Umbilical cord (tissue), 2 donors: ENCODE data around the gene PCID2. TPM values are rescaled to one million over a fixed set of nuclear protein-coding genes. Genes with fewer than 3 reads are reported as not detected.
"Not testable (repeated sequence)": the region's sequence is repeated elsewhere in the genome, so short reads cannot be mapped to it uniquely, and the experiment has no call there.

Experiments
- DNase-seq: peaks from one replicate; pipeline ENCODE4 v3.0.0-alpha.2; 2015; ENCODE audit warnings: low spot score
- total RNA-seq: library from RNA; depleted of rRNA; stranded (reverse); fragments of >200 nt; gene quantifications from one replicate; pipeline ENCODE4 v1.2.3, GENCODE V29; 2014; ENCODE audit warnings: low replicate concordance; ENCODE audit not compliant: insufficient read depth

PCID2 gene
- 79.9 TPM for total RNA-seq

DNA sequence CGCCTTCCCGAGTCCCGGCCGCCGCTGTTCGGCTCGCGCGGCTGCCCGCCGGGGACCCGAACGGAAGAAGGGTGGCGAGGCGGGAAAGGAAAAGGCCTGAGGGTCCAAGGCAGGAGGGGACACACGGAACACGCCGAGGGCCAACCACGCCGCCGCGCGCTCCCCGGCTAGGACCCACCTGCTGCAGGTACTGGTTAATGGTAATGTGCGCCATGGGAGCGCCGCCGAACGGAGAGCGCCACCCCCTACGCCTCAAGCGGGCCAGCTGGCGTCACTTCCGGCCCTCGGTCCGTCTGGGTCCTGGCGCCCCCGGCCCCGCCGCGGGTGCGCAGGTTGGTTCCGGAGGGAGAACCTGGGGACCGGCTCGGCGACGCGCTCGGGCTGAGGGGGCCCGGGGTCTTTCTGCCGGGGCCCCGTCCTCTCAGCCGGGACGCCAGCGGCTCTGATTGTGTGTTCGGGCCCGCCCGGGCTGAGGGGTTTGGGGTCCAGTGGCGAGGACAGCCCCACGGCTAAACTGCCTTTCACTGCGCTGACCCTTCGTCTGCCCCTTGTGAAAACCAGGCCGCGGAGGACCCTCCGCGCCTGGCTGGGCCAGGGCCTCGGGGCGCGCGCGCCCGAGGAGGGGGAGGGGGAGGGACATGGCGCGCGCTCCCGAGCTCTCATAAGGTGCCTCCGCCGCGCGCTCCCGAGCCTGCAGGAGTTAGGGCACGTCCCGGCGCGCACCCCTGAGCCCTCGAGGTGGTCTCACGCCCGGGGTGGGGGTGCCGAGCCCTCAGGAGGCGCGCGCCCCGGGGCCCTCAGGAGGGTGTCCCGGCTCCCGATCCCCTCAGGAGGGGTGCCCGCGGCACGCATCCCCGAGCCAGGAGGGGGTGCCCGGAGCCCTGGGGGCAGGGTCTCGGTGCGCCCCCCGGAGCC is at the start of gene PCID2:
Gene PCID2 (minus strand): TSS at position 249 of the 915 bp plus-strand sequence. CDS start 35 bp downstream, at position 214.
- peak; percentile 93 for DNase-seq

DNA sequence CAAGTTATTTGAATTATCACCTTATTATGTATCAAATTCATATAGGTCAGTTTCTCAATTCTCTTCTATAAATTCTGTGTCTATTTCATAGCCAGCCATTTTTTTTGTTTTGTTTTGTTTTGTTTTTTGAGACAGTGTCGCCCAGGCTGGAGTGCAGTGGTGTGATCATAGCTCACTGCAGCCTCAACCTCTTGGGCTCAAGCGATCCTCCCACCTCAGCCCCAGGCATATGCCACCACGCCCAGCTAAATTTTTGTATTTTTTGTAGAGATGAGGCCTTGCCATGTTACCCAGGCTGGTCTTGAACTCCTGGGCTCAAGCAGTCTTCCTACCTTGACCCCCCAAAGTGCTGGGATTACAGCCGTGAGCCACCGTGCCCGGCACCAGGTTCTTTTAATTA is 49.4 kb upstream of the PCID2 start:
- not testable (repeated sequence) for DNase-seq

DNA sequence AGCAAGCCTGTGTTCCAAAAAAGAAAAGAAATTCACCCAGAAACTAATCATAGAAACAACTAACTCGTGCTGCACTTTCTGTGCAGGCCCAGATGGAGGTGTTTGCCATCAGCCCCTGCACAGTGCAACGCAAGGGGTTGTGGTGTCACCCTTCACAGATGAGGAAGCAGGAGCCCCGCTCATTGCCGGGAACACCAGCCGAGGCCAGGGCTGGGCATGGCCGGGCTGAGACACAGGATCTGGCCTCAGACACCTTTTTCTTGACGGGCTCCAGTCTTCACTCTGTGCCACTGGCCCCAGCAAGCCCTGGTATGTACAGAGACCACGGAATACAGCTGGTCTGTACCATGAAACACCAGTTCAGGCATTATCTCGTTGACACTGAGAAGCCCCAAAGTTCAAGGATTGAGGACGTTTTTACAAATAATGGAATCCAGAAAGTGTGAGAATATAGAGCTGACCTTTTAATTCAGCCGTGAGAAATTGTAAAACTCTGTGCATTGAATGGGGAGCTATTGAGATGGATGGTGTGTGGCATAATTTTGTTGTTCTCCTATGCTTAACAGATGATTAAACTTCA is 44.1 kb upstream of the PCID2 start:
- DNase-seq: no peak

DNA sequence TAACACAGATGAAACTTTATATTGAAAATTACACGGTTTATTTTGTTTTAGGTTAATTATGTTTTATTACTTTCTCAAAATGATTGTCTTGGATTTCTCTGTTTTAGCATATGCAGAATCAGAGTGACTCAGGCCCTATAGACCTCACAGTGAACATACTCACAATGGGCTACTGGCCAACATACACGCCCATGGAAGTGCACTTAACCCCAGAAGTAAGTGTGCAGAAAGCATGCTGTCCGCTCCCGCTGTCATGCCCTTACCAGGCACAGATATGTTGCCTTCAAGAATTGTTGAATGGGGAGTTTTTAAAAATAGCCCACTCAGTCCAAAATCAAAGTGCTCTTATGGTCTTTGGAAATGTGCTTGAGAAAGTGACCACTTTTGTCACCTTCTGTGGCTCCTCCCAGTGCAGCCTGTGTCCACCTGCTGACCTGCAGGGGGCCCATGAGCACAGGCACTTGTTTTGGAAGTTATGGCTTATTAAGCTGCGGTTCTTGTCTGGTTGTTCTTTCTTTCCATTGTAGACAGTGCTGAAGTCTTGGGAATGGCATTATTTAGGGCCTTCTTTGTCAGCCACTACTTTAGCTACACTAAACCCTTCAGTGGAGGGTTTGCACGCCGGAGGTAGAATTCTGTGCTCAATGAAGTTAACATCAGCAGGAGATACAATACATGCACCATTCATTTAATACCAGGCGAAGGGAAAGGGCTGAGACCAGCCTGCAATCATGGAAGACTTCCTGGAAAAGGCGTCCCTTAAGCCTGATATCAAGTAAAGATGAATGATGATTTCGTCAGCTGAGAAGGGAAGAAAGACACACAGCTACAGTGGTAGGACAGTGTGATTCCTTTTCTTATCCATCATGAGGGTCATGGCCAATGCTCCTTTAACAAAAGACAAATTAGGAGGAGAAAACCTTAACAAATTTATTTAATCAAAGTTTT is 37.7 kb upstream of the PCID2 start:
- DNase-seq: no peak

DNA sequence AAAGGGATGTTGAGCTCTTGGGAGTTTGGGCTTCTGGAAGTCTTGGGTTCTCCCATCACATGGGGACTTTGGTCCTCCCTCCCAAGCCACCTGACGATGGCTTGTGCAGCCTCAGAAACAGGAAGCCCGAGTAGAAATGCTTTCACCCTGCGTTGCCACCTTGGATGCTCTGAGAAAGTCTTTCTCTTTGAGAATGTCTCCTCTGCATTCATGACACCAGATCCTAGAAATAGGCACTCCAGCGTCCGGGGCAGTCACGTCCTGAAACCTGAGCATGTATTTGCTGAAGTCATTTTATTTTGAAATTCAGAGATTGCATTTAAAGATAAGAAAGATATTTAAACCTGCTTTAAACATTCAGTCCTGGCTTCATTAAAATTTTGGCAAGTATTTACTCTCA is 35.4 kb upstream of the PCID2 start:
- no peak for DNase-seq

DNA sequence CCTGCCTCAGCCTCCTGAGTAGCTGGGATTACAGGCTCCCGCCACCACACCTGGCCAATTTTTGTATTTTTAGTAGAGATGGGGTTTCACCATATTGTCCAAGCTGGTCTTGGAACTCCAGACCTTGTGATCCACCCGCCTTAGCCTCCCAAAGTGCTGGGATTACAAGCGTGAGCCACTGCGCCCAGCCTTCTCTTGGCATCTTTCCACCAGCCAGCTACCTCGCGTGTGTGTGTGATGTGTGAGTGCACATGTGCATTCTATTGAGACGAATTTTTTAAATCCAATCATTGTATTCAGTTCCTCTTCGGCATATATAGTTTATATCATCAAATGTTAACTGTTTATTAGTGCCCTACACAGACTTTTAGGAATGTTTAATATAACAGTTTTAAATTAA is 33.2 kb upstream of the PCID2 start:
- not testable (repeated sequence) for DNase-seq

DNA sequence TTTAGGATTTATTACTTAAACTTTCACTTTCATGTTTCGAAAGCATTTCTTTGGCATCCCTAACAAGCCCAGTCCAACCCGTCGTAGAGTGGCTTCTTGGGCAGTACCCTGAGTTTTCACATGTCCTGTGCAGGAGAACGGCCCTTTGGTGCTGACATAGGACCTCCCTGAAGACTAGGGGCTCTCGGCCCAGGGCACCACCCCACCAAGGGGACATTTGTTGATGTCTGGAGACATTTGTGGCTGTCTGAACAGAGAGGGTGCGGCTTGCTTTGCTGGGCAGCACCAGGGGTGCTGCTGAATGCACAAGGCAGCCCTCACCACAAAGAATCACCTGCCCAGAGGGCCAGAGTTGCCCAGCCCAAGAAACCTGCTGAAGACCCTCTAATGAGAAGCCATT is 31.5 kb upstream of the PCID2 start:
- DNase-seq: no peak

DNA sequence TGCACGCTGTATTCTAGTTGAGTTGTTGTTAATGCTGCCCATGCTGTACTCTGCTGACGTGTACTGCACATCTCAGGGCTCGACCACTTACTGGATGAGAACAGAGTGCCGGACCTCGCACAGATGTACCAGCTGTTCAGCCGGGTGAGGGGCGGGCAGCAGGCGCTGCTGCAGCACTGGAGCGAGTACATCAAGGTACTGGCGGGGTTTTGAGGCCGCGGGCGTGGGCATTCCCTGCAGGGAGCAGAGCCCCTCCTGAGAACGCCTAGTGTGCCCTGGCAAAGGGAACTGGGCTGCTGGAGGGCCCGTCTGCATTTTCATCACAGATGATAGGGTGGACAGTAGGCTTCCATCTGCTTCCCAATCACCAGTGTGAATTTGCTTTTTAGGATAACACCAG is 30.9 kb upstream of the PCID2 start:
- no peak for DNase-seq

DNA sequence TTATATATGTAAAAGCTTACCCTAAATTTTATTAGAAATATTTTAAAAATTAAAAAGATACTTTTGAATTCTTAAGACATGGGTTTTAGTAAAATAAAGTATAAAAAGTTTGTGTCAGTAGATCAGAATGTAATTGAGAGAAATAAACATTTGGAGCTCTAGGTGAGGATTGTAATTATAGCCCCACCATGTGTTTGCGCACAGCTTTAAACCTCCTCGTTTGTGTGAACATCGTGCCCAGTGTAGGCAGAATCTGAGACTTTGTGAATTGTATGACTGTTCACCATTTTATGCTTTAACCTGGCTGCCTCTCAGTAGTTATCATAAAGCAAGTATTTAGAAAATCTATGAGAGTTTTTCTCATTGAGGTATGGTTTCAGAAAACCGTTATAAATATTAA is 30.1 kb upstream of the PCID2 start:
- no peak for DNase-seq

DNA sequence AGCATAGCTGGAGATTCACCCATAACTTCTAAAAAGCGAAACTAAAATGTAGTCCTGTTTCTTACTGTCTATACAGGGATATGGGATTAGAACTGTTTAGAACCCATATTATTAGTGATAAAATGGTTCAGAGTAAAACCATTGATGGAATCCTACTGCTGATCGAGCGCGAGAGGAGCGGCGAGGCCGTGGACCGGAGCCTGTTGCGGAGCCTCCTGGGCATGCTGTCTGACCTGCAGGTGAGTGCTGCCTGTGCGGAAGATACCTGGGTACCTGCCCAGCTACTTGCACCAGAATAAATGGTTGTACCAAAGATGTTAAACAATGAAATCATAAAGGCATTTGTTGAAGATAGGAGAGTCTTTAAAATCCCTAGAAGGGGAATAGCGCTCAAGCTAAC is 24.6 kb upstream of the PCID2 start:
- no peak for DNase-seq

DNA sequence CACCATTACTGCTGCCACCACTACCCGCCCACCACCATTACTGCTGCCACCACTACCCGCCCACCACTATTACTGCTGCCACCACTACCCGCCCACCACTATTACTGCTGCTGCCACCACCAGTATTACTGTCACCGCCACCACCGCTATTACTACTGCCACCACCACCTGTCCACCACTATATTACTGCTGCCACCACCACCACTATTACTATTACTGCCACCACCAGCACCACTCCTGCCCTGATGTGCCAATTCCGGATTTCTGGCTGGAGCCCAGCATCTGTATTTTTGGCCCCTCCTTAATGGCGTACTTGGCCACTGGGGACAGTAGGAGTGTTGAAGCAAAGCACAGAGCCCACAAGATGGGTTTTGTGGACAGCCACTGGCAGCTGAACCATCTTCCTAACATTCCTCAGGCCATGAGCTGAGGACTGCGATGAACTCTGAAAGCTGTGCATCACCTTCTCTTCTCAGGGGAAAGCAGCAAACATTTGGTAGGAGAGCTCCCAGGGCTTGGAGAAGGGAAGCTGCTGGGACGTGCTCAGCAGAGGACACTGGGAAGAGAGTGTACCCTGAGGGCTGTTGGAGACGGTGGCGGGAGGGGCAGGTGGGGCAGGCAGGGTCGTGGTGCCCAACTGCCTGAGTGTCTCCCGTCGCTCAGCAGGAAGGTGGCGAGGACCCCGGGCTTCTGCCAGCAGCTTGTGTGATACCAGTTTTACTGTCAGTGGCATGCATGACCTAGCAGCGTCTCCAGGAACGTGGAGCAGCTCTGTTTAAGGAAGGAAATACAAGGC is 23.9 kb upstream of the PCID2 start:
- DNase-seq: no peak

DNA sequence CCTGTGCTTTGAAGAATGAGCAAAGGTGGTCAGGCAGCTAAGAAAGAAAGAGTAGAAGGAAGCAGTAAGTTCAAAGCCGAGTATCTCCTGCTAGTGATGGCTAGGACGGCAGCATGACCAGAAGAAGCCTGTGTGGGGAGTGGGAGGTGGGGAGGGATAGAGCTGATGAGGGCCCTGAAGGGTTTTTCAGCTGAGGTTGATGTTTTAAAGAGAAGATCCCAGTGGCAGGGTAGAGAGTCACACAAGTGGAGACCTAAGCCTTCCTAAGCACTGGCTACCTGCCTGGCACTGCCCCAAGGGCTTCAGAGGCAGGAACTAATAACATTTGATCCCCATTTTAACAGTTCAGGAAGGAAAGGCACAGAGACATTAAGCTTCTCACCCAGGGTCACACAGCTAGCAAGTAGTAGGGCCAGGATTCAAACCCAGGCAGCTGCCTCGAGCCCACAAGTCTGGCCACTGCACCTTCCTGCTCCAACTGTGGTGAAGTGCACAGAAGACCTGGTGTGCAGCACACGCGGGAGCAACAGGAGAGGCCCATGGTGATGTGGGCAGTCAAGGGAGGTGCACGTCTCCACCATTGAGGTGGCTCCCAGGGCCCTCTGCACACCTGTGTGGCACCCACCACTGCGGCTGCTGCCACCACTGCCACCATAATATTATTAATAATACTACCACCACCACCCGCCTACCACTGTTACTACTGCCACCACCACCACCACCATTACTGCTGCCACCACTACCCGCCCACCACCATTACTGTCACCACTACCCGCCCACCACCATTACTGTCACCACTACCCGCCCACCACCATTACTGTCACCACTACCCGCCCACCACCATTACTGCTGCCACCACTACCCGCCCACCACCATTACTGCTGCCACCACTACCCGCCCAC is 23.1 kb upstream of the PCID2 start:
- no peak for DNase-seq

DNA sequence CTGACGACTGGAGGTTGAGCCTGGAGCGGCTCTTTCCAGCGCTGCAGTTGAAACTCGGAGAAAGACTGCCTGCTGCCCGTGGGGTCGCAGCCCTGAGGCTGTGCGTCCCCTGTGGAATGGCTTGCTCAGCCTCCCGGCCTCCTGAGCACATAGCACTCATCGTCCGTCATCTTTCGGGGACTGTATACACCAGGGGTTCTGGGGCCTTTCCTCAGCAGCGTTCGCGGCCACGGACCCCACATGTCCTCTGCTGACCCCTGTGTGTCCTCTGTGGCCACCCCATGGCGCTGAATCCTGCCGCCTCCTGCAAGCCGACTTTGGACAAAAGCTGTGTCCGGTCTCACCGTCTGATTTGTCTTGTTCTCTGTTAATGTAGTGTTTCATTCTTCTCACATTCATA is 21.3 kb upstream of the PCID2 start:
- DNase-seq: no peak

DNA sequence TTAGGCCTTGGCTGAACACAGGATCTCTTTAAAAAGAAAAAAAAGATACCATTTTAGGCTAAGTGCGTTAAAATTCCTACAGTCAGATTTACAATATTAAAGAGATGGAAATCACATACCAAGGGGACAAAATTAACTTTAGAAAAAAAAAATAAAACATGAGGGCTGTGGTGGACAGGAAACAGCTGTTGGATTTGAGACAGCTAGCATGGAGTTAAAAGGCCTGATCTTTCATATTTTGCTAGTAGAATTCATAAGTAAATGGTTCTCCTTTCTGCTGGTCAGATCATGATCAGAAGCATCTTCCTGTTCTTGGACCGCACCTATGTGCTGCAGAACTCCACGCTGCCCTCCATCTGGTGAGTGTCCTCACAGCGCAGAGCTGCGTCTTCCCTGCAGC is 20.7 kb upstream of the PCID2 start:
- no peak for DNase-seq

DNA sequence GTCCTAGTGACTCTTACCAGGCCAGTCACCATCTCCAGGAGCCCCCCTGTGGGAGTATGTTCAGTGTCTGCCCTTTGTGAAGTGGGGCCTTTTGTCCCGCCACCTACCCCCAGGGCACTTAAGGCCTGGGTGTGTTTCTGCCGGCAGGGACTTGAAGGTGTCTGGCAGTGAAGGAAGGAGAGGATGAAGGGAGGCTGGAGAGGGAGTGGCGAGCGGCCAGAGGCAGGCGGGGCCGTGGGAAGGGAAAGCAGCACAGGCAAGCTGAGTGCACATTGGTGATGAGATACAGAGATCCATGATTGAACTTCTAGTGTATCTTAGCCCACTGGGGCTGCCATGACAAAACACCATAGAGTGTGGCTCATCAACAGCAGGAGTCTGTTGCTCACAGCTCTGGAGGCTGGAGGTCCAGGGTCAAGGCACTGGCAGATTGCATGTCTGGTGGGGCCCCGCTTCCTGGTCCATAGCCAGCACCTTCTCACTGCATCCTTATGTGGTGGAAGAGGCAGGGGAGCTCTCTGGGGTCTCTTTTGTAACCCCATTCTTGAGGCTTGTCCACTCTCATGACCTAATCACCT is 18.5 kb upstream of the PCID2 start:
- no peak for DNase-seq

DNA sequence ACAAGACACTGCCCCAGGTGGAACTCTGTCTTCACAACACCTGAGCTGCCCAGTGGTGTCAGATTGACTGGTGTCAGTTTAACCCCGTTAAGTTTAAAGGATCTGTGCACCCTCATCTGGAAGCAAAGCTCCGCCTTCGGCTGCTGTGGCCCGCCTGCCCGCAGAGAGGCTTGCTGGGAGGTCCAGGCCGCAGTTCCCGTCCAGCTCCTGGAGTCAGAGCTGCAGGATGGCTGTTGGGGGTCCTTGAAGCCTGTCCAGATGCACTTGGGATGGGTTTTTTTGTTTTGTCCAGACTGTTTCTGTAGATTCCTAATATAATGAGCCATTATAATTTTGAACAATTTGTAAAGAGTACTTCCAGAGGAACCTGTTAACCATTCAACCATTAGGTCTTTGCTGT is 17.0 kb upstream of the PCID2 start:
- DNase-seq: no peak

DNA sequence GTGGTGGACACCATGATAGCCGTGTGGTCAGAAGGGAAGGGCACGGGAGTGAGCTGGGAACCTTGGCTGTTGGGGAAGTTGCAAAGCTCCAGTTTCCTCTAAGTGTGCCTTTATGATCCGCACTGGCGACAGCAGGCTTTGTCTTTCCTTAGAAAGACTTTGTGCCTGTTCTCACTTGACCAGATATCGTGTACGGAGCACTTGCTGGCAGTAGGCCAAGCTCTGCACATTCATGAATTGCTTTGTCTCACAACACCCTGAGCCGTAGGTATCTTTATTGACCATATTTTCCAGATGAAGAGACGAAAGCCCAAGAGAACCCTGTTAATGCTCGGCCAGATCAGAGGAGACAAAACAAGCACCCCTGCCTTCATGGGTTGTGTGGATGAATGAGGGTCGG is 16.0 kb upstream of the PCID2 start:
- DNase-seq: no peak

DNA sequence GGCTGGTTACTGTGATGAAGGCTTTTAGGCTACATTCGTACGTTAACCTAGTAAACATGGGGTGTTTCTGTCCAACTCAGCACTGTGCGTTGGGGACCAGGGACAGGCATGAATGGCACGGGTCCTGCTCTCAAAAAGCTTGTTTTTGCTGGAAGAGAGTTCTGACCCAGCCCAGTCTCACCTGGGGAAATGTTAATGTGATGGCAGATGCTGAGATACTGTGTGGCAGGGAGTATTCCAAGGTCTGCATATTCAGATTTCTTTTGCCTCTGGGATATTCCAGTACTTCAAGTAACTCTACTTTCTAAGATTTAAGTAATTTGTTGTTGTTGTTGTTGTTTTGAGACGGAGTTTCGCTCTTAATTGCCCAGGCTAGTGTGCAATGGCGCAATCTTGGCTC is 14.6 kb upstream of the PCID2 start:
- no peak for DNase-seq

DNA sequence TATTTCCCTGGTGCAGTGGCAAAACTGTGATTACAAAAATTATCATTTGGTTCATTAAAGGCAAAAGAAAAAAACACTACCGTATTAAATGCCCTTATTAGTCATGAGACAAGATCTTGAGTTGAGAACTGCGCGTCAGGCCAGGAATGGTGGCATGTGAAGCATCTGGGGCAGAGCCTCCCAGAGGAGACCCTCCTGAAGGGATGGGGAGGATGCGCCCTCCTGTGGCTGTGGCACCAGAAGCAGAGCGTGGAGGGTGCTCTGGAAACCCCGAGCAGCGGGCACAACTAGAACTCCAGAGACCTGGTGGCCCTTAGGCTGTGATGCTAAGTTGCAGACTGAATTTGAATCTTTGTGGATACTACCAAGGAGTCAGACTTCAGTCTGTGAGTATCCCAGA is 12.4 kb upstream of the PCID2 start:
- no peak for DNase-seq

DNA sequence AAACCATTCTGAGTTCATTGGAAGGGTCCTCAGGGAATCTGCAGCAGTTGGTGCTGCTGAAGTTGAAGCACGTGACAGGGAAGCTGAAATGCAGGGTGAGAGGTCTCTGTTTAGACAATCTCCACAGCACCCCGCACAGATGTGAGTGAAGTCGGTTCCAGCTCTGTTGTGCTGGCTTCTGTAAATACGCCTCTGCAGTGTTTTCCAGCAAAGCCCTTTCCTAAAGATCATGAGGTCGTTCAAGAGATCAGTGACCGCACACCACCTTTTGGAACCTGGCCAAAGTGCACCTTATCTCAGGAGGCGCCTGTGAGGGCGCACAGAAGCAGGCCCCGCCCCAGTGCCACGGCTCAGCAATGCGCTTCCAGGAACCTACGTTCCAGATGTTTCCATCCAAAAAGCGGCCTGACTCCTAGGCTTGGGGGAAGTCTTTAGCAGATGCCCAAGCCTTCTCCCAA is 11.7 kb upstream of the PCID2 start:
- DNase-seq: no peak
